IMR-90 (cell line): Measurements from ENCODE around the gene CIB2. TPM values are rescaled to one million over a fixed set of nuclear protein-coding genes. Genes with fewer than 3 reads are reported as not detected.

Source experiments
- ATAC-seq: fragments of 200-7000 bp; cut with Tn5 transposase; 2 replicates; pipeline ENCODE4 v1.9.1; 2020; ENCODE audit warnings: low read depth, mild to moderate bottlenecking, moderate library complexity
- BruUV-seq: library from RNA; stranded (reverse); fragments of 400-500 nt; replicated peaks from 2 replicates; lab custom pipeline; 2021; lab: Mats Ljungman, UMichigan
- CTCF ChIA-PET: fragments of 300-600 bp; formaldehyde crosslinking; extraction: SDS; loops from one replicate; lab custom pipeline; 2021; ENCODE audit warnings: antibody characterized with exemption; lab: Yijun Ruan, JAX
- POLR2A ChIA-PET: fragments of 300-600 bp; sonication (Branson Sonifier 250); formaldehyde crosslinking; loops from one replicate; lab custom pipeline; 2022; ENCODE audit warnings: antibody characterized with exemption; ENCODE audit not compliant: unreplicated experiment; lab: Charles Lee
- DNase-seq: peaks from one replicate; pipeline ENCODE4 v3.0.0; 2013
- H2AFZ ChIP-seq: replicated peaks from 2 replicates; pipeline ENCODE3; 2013; ENCODE audit warnings: low read length, mild to moderate bottlenecking; ENCODE audit not compliant: poor library complexity
- H2AK5ac ChIP-seq: 2 replicates; pipeline ENCODE4 v1.6.1; 2013; ENCODE audit warnings: low read depth, low read length, inconsistent platforms
- H2AK9ac ChIP-seq: replicated peaks from 2 replicates; pipeline ENCODE3; 2013; ENCODE audit warnings: mild to moderate bottlenecking, low read depth, low read length, moderate library complexity; ENCODE audit not compliant: poor library complexity
- H2BK120ac ChIP-seq: 2 replicates; pipeline ENCODE4 v1.6.1; 2013; ENCODE audit warnings: low read depth, low read length, inconsistent platforms
- H2BK15ac ChIP-seq: 3 replicates; pipeline ENCODE4 v1.6.1; 2013; ENCODE audit warnings: low read depth, low read length, inconsistent platforms
- H2BK20ac ChIP-seq: 2 replicates; pipeline ENCODE4 v1.6.1; 2013; ENCODE audit warnings: low read depth, mild to moderate bottlenecking, inconsistent platforms, low read length, moderate library complexity
- H2BK5ac ChIP-seq: 2 replicates; pipeline ENCODE4 v1.6.1; 2013; ENCODE audit warnings: mild to moderate bottlenecking, low read depth, low read length, inconsistent platforms; ENCODE audit not compliant: poor library complexity, severe bottlenecking
- H3K14ac ChIP-seq: replicated peaks from 2 replicates; pipeline ENCODE4 v1.6.1; 2013; ENCODE audit warnings: low read depth, low read length, inconsistent platforms
- H3K18ac ChIP-seq: 2 replicates; pipeline ENCODE4 v1.6.1; 2013; ENCODE audit warnings: low read depth, low read length, control low read depth
- H3K23ac ChIP-seq: 2 replicates; pipeline ENCODE4 v1.6.1; 2013; ENCODE audit warnings: low read depth, low read length, inconsistent platforms
- H3K27ac ChIP-seq: 2 replicates; pipeline ENCODE4 v1.5.1; 2013; ENCODE audit warnings: mild to moderate bottlenecking, control low read depth, low read length; ENCODE audit not compliant: insufficient read depth
- H3K27me3 ChIP-seq: 2 replicates; pipeline ENCODE4 v1.6.1; 2013; ENCODE audit warnings: low read length; ENCODE audit not compliant: control insufficient read depth, insufficient read depth
- H3K36me3 ChIP-seq: 2 replicates; pipeline ENCODE4 v1.6.1; 2013; ENCODE audit warnings: low read length, mixed read lengths; ENCODE audit not compliant: control insufficient read depth, insufficient read depth
- H3K4ac ChIP-seq: 2 replicates; pipeline ENCODE4 v1.6.1; 2013; ENCODE audit warnings: low read depth, low read length, inconsistent platforms
- H3K4me1 ChIP-seq: 2 replicates; pipeline ENCODE4 v1.6.1; 2013; ENCODE audit warnings: low read length, mixed read lengths; ENCODE audit not compliant: control insufficient read depth, insufficient read depth
- H3K4me2 ChIP-seq: 2 replicates; pipeline ENCODE4 v1.6.1; 2013; ENCODE audit warnings: low read depth, mild to moderate bottlenecking, control low read depth, low read length, moderate library complexity
- H3K4me3 ChIP-seq: 2 replicates; pipeline ENCODE4 v1.5.1; 2013; ENCODE audit warnings: low read depth, mild to moderate bottlenecking, control low read depth, low read length, moderate library complexity; ENCODE audit not compliant: insufficient read depth
- H3K56ac ChIP-seq: 2 replicates; pipeline ENCODE4 v1.6.1; 2013; ENCODE audit warnings: low read length, inconsistent platforms; ENCODE audit not compliant: insufficient read depth; ENCODE audit errors: extremely low read depth
- H3K79me1 ChIP-seq, 2 experiments: 2 replicates each; pipeline ENCODE4 v1.6.1; 2013; ENCODE audit warnings: low read length in 2 of 2, inconsistent platforms in 1 of 2, low read depth in 1 of 2
- H3K9ac ChIP-seq: 2 replicates; pipeline ENCODE4 v1.6.1; 2013; ENCODE audit warnings: low read depth, low read length, control low read depth
- H3K9me1 ChIP-seq: 2 replicates; pipeline ENCODE4 v1.6.1; 2013; ENCODE audit warnings: low read length, inconsistent platforms; ENCODE audit not compliant: insufficient read depth
- H3K9me3 ChIP-seq: 2 replicates; pipeline ENCODE4 v1.6.1; 2013; ENCODE audit warnings: low read length; ENCODE audit not compliant: control insufficient read depth, insufficient read depth
- H4K20me1 ChIP-seq: 2 replicates; pipeline ENCODE4 v1.6.1; 2013; ENCODE audit warnings: low read length, inconsistent platforms; ENCODE audit not compliant: insufficient read depth
- H4K5ac ChIP-seq: 2 replicates; pipeline ENCODE4 v1.6.1; 2013; ENCODE audit warnings: mild to moderate bottlenecking, low read depth, low read length, control low read depth
- H4K8ac ChIP-seq, 2 experiments: 2 replicates each; pipeline ENCODE4 v1.6.1; 2013; ENCODE audit warnings: low read depth in 2 of 2, low read length in 2 of 2, control low read depth in 1 of 2, inconsistent platforms in 1 of 2
- H4K91ac ChIP-seq: 2 replicates; pipeline ENCODE4 v1.6.1; 2013; ENCODE audit warnings: low read depth, low read length, inconsistent platforms; ENCODE audit not compliant: insufficient read depth
- BHLHE40 ChIP-seq: fragments of 150-350 bp; IDR thresholded peaks from 2 replicates; pipeline ENCODE4 v1.6.1; 2016; ENCODE audit warnings: mild to moderate bottlenecking, low read depth, low read length
- CEBPB ChIP-seq: IDR thresholded peaks from 2 replicates; pipeline ENCODE4 v1.6.1; 2012; ENCODE audit warnings: low read depth, low read length, improper control_type of control experiment
- CHD1 ChIP-seq: IDR thresholded peaks from 2 replicates; pipeline ENCODE4 v1.6.1; 2012; ENCODE audit warnings: low read depth, low read length, improper control_type of control experiment
- CTCF ChIP-seq: conservative IDR thresholded peaks from 2 replicates; pipeline ENCODE4 v1.5.1; 2012; ENCODE audit warnings: mild to moderate bottlenecking, low read depth, low read length, improper control_type of control experiment
- ELK1 ChIP-seq: fragments of 150-350 bp; IDR thresholded peaks from 2 replicates; pipeline ENCODE4 v1.6.1; 2016; ENCODE audit warnings: low read depth, mild to moderate bottlenecking, low read length, moderate library complexity, borderline replicate concordance
- FOS ChIP-seq: fragments of 150-350 bp; IDR thresholded peaks from 2 replicates; pipeline ENCODE4 v1.6.1; 2016; ENCODE audit warnings: low read depth, low read length
- MAFK ChIP-seq: IDR thresholded peaks from 2 replicates; pipeline ENCODE4 v1.6.1; 2012; ENCODE audit warnings: low read depth, low read length, improper control_type of control experiment
- MAZ ChIP-seq: IDR thresholded peaks from 2 replicates; pipeline ENCODE4 v1.6.1; 2012; ENCODE audit warnings: low read depth, mild to moderate bottlenecking, low read length, improper control_type of control experiment, moderate library complexity, borderline replicate concordance
- MXI1 ChIP-seq: IDR thresholded peaks from 2 replicates; pipeline ENCODE4 v1.6.1; 2012; ENCODE audit warnings: low read depth, mild to moderate bottlenecking, low read length, moderate library complexity, borderline replicate concordance
- NFE2L2 ChIP-seq: fragments of 150-350 bp; IDR thresholded peaks from 2 replicates; pipeline ENCODE4 v1.6.1; 2016; ENCODE audit warnings: low read depth, mild to moderate bottlenecking, low read length
- POLR2A ChIP-seq: IDR thresholded peaks from 2 replicates; pipeline ENCODE4 v1.6.1; 2012; ENCODE audit warnings: mild to moderate bottlenecking, low read depth, low read length
- RAD21 ChIP-seq: IDR thresholded peaks from 2 replicates; pipeline ENCODE4 v1.6.1; 2012; ENCODE audit warnings: low read length, improper control_type of control experiment
- RCOR1 ChIP-seq: IDR thresholded peaks from 2 replicates; pipeline ENCODE4 v1.6.1; 2012; ENCODE audit warnings: mild to moderate bottlenecking, low read length, improper control_type of control experiment; ENCODE audit not compliant: insufficient replicate concordance
- RFX5 ChIP-seq: IDR thresholded peaks from 2 replicates; pipeline ENCODE4 v1.8.0; 2012; ENCODE audit warnings: low read depth, mild to moderate bottlenecking, low read length, moderate library complexity
- SMC3 ChIP-seq: fragments of 150-350 bp; IDR thresholded peaks from 2 replicates; pipeline ENCODE4 v1.6.1; 2016; ENCODE audit warnings: low read depth, mild to moderate bottlenecking, antibody characterized with exemption, low read length, moderate library complexity
- USF2 ChIP-seq: fragments of 150-350 bp; IDR thresholded peaks from 2 replicates; pipeline ENCODE4 v1.6.1; 2017; ENCODE audit warnings: mild to moderate bottlenecking, antibody characterized with exemption, low read length, low read depth
- WGBS, 2 experiments: methylation state at CpG; one replicate each; pipeline versions ENCODE4 v1.1.5 to v1.1.7; 2013; ENCODE audit warnings: missing lambda C conversion rate in 2 of 2; ENCODE audit not compliant: insufficient read length in 1 of 2; ENCODE audit errors: extremely low coverage in 2 of 2; 5-methylcytosine and 5-hydroxymethylcytosine counted together
- dilution Hi-C: fragments of 300-500 bp; cut with HindIII; formaldehyde crosslinking; loops from one replicate; pipeline ENCODE4 v1.14.3; 2018; ENCODE audit warnings: low sequenced_read_pairs; ENCODE audit not compliant: unreplicated experiment
- in situ Hi-C: fragments of 300-500 bp; cut with MboI; formaldehyde crosslinking; loops from 3 replicates; pipeline ENCODE4 v1.14.3; 2019; ENCODE audit warnings: low sequenced_read_pairs, inconsistent platforms, mixed read lengths
- intact Hi-C: fragments of 100-400 bp; cut with micrococcal nuclease; formaldehyde crosslinking; loops from 2 replicates; pipeline ENCODE4 v1.10.0; 2022
- polyA plus RNA-seq, 3 experiments: library from polyadenylated mRNA; depleted of rRNA; stranded (reverse); fragments of >200 nt; gene quantifications; 2 replicates each; pipeline ENCODE4 v1.2.3, GENCODE V29; 2012; ENCODE audit warnings: low replicate concordance in 1 of 3
- total RNA-seq: library from RNA; depleted of rRNA; stranded (reverse); fragments of >200 nt; gene quantifications from 2 replicates; pipeline ENCODE4 v1.2.3, GENCODE V29; 2012

The CIB2 gene
- total and polyA plus RNA-seq, 2 of the 4 experiments (the other 2 are of a cell fraction) = 2.2 to 2.4 TPM

- Histone ChIP-seq H3K56ac (no peak overlapping the region), H4K20me1 (0 out of 2 replicates have a peak, but pooled peaks cover 6% of the 10 kb centered on the region), H3K9ac (no peak overlapping the region), H4K91ac (no peak overlapping the region), H2AK5ac (no peak overlapping the region), H3K23ac (no peak overlapping the region), H2BK15ac (no peak overlapping the region), H2AK9ac (no peak overlapping the region), H3K4me3 (no peak overlapping the region), H2BK120ac (no peak overlapping the region), H3K27ac (no peak overlapping the region), H3K79me1 (no peaks in the 10 kb centered on the region), H2BK20ac (no peak overlapping the region), H3K4me1 (peaks cover 4% of the 10 kb centered on the region), H3K36me3 (no peaks in the 10 kb centered on the region), H2AFZ (no peak overlapping the region), H3K9me1 (peaks cover 3% of the 10 kb centered on the region), H3K9me3 (no peaks in the 10 kb centered on the region), H2BK5ac (no peak overlapping the region), H3K14ac (no peak overlapping the region), H3K18ac (no peak overlapping the region), H4K5ac (no peak overlapping the region), H4K8ac (no peak overlapping the region), H3K4me2 (no peak overlapping the region), H3K27me3 (peaks cover 6% of the 10 kb centered on the region; the same call in 1 of the 2 replicates), H3K4ac (no peak overlapping the region)
- ATAC-seq (no peak), DNase-seq (no peak)
- intact Hi-C loops (no loop called here), in situ Hi-C loops (no loop called here), dilution Hi-C loops (no loop called here)
- CTCF ChIA-PET = no interaction called here
- TF ChIP-seq USF2 = no peak
- TF ChIP-seq MAFK = no peak
- TF ChIP-seq SMC3 = no peak
- TF ChIP-seq CEBPB = no peak
- no peak for TF ChIP-seq MXI1
- no peak for TF ChIP-seq RAD21
- TF ChIP-seq ELK1 = no peak
- TF ChIP-seq RCOR1 = no peak
- no peak for TF ChIP-seq CTCF
- TF ChIP-seq CHD1 = no peak
- TF ChIP-seq RFX5 = no peak
- TF ChIP-seq POLR2A = no peak
- TF ChIP-seq MAZ = no peak
- TF ChIP-seq BHLHE40 = no peak
- no peak for TF ChIP-seq FOS
- TF ChIP-seq NFE2L2 = no peak
- POLR2A ChIA-PET = no interaction called here
- BruUV-seq = no TSS peak
- 75% methylated on average over 1 of the region's 8 CpGs; no CpG with 5 or more reads in 1 of the 2 experiments for WGBS, 2 experiments
These were observed 2.0 kb downstream of the CIB2 start for GRCh38 chr15:78129077-78129750.
